ENCODE results near the gene DOP1A.

The DOP1A gene

DNA sequence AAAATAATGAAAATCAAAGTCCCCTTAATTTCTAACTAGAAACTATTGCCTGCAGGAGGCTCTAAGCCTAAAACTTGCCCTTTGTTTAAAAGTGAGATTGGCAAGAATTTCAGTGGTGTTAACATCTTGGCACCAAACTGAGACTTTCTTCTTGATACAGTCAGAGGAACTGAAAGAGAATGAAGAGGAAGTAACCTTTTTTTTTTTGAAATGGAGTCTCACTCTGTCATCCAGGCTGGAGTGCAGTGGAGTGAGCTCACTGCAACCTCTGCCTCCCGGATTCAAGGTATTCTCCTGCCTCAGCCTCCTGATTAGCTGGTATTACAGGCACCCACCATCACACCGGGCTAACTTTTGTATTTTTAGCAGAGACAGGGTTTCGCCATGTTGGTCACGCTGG lies 3.6 kb downstream of the DOP1A start:
- DNase-seq (ENCODE audit: low read depth, low spot score) = no peak
- H3K27ac ChIP-seq = peak overlapping the region; percentile 92

DNA sequence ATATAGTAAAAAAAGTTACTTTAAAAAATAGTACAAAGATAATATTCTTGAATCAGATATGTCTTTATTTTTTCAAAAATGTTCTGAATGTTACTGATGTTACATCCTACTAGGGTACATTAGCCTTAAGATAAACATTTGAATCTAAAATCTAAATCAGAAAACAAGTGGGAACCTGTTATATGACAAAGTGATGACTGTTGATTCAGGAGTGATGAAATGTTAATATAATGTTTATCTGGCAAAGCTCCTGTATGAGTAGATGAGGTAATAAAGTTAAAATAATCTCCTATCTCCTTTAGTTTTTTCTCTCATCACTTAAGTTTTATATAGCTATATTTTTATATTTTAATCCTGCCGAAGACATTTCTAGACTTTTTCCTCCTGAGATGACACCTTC lies 4.2 kb downstream of the DOP1A start:
- peak overlapping the region; percentile 92 for H3K27ac ChIP-seq
- DNase-seq (ENCODE audit: low read depth, low spot score) = no peak

DNA sequence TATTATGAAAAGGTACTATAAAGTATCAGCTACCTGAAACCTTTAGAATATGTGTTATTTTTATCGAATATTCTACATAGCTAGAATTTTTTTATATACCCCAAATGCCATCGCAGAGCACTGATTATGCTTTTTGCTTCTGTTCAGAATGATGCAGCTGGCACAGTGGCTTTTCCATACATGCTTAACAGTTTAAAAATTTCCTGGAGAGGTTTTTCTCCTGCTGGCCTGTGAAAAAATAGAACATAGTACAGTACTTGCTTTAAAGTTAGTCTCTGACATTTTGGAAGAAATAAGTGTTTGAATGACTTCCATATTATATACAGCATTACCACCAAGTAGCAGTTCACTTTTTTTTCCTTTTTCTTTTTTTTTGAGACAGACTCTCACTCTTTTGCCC lies 5.3 kb downstream of the DOP1A start:
- no peak for DNase-seq (ENCODE audit: low read depth, low spot score)
- peak overlapping the region; percentile 92 for H3K27ac ChIP-seq

DNA sequence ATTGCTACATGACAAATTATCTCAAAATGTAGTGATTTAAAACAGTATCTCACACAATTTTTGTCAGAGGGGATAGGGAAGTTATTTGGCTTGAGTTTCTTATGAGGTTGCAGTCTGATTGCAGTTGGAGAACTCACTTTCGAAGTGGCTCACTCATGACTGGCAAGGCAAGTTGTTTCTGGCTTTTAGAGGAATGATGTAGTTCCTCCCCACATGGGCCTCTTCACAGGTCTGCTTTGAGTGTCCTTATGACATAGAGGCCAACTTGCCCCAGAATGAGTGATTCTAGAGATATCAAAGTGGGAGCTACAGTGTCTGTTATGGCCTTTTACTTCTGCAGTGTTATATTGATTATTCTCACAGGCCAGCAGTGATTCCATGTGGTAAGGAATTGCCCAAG lies 6.1 kb downstream of the DOP1A start:
- DNase-seq (ENCODE audit: low read depth, low spot score) = no peak

DNA sequence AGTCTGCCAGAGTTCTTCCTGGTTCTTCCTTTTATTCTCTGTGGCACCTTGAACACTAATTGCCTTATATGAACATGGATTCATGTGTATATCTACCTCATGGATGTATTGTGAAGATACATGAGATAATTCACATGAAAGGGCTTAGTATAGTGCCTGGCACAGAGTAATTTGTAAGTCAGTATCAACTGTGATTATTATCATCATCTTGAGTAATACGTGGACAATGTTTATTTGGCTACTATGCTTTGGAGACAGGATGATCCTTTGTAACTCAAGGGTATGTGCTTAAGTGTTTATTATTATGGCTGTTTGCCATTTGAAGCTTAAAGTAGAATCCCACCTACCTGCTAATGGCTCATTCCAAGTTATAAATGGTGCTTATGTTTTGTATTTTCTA lies 16.0 kb downstream of the DOP1A start:
- no peak for DNase-seq (ENCODE audit: low read depth, low spot score)
- H3K27ac ChIP-seq = no peak overlapping the region

More for the DNA sequence above, 6.1 kb downstream of the DOP1A start:
- H3K27ac ChIP-seq = peak overlapping the region; percentile 92

DNA sequence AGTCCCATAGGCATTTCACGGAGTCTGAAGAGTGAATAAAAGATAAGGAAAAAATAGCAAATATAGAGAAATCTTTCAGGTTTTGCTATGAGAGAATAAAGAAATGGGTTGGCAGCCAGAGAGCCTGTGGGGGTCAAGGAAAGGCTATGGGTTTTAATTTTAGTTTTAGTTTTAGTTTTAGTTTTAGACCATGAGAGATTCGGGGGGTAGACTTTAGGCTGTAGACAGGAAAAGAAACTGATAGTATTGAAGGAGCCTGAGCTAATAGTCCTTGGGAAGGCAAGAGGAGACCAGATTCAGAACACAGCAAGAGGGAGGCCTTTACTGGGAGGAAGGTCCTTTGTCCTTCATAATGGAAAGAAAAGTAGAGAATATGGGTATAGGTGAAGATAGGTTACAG lies 19.3 kb downstream of the DOP1A start:
- no peak overlapping the region for H3K27ac ChIP-seq

DNA sequence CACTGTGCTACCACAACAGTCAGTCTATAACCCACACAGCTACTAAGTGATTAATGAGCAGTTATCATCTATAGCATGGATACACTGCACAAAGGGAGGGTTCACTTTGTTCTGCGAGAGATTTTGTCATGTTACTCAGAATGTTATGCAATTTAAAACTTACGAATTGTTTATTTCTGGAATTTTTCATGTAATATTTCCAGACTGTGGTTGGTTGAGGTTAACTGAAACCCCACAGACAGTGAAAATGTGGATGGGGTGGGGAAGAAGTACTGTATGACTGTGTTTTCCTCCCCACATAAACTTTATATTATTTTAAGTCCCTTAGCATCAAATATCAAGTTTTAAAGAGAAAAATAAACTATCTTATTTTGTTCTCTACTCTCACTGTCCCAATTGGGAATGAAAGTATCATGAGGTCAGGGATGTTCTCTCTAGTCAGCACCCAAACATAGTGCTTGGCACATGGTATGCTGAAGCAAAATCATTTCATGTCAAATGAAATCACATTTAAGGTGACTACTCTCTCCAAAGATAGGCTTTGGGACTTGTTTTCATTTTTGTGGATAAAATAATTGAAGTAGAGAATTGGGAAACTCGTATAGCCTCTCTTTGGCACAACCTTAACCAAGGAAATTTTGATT lies 25.4 kb downstream of the DOP1A start:
- no peak overlapping the region for H3K27ac ChIP-seq
- no peak for DNase-seq (ENCODE audit: low read depth, low spot score)

More for the DNA sequence above, 19.3 kb downstream of the DOP1A start:
- DNase-seq (ENCODE audit: low read depth, low spot score) = no peak

DNA sequence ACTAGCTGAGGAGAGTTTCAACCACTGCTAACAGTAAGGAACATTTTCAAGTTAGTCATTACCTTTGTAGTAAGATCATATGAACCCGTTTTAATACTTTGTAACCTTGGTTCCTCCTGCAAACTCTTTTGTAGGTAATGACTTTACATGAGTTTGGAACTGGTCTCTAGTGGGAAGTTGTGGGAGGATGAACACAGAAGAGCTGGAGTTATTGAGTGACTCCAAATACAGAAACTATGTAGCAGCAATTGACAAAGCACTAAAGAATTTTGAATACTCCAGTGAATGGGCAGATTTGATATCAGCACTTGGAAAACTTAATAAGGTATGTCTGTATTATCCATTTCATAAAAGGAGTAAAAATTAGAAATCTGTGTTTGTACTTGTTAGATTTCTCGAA lies 29.3 kb downstream of the DOP1A start:
- DNase-seq (ENCODE audit: low read depth, low spot score) = no peak
- no peak overlapping the region for H3K27ac ChIP-seq

DNA sequence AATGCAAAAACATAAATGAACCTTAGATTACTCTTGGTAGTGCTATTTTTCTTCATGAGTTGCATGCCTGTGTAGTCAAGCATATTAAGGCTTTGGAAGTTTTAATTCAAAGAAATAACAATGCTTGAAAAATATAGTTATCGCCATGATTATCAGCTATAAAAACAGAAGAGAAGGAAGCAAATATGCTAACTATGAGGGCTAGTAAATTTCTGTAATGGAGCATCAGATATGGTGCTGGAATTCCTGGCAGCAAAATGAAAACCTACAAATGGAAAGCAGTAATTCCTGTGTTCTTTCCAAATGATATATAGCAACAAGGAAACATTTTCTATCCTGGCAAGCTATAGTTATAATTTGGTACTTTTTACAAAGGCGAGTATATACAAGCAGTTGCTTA lies 29.7 kb downstream of the DOP1A start:
- no peak overlapping the region for H3K27ac ChIP-seq
- DNase-seq (ENCODE audit: low read depth, low spot score) = no peak

DNA sequence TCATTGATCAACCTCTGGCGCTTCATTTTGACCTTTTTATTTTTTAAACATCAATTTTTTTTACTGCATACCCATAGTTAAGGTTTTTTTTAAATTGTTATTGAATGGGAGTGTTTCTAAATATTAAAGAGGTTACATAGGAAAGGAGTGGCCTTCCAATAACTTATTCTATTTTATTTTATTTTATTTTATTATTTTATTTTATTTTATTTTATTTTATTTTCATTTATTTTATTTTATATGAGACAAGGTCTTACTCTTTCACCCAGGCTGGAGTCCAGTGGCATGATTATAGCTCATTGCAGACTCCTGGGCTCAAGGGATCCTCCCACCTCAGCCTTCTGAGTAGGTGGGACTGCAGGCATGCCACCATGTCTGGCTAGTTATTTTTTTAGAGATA lies 30.2 kb downstream of the DOP1A start:
- DNase-seq (ENCODE audit: low read depth, low spot score) = no peak
- H3K27ac ChIP-seq = no peak overlapping the region

DNA sequence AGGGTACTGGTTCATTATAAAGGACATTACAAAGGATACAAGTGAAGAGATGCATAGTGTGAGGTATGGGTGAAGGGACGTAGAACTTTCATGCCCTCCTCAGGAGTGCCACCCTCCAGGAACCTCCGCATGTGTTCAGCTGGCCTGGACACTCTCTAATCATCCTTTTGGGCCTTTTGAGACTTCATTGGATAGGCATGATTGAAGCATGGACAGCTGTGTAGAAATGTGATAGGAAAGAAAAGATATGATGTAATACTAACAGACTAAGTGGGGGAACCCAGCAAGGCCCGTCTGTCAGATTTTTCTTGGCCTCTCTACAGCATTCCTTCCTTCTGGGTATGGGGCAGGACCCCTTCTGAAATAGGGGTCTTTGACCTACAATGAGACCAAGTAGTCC lies 31.1 kb downstream of the DOP1A start:
- H3K27ac ChIP-seq = no peak overlapping the region
- no peak for DNase-seq (ENCODE audit: low read depth, low spot score)

DNA sequence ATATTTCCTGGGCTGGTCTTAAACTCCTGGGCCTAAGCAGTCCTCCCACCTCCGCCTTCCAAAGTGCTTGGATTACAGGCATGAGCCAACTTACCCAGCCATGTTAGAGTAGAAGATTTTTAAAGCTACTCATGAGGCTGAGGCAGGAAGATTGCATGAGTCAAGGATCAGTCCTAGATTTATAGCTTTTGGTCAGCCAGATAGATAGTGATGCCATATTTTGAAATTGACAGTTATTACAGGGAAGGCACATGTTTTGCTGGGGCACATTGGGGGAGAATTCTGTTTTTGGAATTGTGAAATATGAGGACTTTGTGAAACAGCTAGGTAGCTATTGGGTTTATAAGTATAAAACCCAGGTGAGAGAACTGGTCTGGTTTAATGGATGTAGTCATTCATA lies 40.9 kb downstream of the DOP1A start:
- H3K27ac ChIP-seq = no peak overlapping the region
- DNase-seq (ENCODE audit: low read depth, low spot score) = no peak

DNA sequence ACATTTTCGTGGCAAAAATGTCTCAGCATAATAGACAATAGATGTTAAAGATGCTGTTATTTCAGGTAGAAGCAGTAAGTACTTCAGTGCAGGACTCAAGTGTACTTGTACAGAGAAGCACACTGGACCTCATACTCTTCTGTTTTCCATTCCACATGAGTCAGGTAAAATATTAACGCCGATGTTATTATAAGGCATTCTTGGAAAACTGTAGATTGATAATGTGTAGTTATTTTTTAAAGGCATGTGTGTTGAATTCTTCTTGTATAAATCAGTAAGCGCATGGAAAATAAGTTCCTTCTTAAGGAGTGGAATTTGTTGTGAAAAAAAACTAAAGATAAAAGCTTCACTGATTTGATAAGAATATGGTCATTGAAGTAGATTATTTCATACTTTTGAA lies 45.8 kb downstream of the DOP1A start:
- DNase-seq (ENCODE audit: low read depth, low spot score) = no peak
- H3K27ac ChIP-seq = no peak overlapping the region

DNA sequence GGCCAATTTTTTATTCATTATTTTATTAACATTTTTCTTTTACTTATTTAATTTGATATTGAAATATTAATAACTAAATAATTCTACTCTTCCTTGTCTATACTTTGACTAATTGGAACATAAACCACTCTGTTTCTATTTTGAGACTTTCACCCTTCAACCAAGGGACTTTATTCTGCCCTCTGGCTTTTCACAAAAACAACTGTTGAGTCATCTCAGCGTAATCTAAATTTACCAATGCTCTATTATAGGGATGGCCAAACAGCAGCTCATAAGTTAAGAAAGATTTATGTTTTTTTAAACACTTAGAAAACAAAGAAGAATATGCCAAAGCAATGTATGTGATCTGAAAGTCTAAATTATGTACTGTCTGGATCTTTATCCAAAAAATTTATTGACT lies 46.7 kb downstream of the DOP1A start:
- no peak for DNase-seq (ENCODE audit: low read depth, low spot score)
- H3K27ac ChIP-seq = no peak overlapping the region

DNA sequence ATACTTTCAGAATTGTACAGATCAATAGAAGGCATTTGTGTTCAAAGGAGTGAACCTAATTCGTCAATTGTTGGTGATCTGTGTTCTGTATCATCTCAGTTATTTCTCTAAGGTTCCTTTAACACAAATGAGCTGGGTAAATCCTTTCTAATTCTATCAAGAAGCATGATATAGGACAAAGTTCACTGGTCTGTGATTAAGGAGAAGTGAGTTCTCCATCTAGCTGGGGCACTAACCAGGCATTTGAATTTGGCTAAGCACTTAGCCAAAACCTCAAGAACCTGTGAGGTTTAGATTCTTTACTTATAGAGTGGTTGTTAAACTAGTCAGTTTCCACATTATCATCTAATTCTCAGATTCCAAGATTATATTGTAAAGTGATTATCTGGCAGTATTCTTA lies 50.3 kb downstream of the DOP1A start:
- DNase-seq (ENCODE audit: low read depth, low spot score) = no peak
- no peak overlapping the region for H3K27ac ChIP-seq

DNA sequence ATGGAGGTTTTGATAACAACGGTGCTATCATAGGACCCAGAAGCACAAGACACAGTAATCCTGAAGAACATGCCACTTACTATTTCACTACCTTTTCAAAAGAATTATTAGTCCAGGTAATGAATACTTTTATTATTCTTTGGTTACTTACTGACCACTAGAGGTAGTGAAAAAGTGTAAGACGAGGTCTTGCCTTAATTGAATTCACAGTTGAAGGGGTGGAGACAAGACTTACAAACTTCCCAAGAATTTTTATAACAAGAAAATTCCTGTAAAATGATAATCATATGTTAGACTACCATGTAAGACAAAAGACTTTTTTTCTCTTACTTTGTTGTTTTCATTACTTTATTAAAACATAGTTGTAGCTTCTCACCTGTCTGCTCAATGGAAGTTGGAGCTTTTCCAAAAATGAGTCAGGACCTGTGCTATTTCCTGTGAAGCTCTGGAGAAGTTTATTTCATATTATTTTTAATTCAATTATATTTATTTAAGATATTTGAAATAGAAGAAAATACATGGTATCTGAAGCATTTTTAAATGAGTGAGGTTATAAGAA lies 52.4 kb downstream of the DOP1A start:
- no peak for DNase-seq (ENCODE audit: low read depth, low spot score)
- H3K27ac ChIP-seq = peak overlapping the region; percentile 31

DNA sequence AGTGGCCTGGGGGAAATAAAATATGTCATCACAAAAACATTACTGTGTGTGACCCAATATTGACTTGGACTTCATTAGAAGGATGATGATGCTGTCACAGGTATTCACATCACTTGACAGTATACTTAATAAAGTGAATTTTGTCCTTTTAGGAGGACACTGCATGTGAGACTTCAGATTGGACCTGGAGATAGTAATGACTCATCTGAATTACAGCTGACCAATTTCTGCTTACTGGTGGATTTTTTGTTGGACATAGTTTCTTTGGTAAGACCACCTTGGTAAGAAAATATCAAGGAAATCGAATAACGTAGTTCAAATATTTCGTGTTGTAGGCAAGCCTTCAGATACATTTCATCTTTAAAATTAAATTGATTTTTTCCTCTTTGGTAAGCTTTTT lies 57.1 kb downstream of the DOP1A start:
- no peak for DNase-seq (ENCODE audit: low read depth, low spot score)
- no peak overlapping the region for H3K27ac ChIP-seq

DNA sequence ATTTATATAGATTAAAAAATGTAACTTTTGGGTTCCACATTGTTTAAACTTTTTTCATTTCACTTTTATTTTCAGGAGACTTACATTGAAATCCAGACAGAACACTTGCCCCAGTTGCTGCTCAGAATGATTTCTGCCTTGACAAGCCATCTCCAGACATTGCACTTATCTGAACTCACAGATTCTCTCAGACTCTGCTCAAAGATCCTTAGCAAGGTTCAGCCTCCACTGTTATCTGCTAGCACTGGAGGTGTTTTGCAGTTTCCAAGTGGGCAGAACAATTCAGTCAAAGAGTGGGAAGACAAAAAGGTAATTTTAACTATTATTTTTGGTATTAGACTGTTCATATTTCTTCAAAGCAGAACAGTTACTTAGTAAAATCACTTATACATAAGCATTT lies 58.0 kb downstream of the DOP1A start:
- no peak for DNase-seq (ENCODE audit: low read depth, low spot score)
- H3K27ac ChIP-seq = no peak overlapping the region

DNA sequence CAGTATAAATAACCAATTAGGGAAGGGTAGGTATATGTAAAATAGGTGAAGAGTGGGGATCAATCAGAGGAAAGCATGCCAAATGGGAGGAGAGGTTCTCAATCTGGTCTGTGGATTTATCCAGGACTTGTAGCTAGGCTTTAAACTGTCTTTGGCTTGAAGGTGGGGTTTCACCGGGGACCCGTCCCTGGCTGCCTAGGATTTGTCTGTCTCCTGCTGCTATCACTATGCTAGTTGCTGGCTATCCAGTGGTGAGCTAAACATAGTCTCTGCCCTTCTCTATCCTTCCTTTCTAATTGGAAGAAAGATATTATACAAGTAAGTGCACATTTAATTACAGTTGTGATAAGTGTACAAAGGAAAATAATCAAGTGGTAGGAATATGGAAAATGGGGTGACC lies 58.8 kb downstream of the DOP1A start:
- H3K27ac ChIP-seq = no peak overlapping the region
- no peak for DNase-seq (ENCODE audit: low read depth, low spot score)

DNA sequence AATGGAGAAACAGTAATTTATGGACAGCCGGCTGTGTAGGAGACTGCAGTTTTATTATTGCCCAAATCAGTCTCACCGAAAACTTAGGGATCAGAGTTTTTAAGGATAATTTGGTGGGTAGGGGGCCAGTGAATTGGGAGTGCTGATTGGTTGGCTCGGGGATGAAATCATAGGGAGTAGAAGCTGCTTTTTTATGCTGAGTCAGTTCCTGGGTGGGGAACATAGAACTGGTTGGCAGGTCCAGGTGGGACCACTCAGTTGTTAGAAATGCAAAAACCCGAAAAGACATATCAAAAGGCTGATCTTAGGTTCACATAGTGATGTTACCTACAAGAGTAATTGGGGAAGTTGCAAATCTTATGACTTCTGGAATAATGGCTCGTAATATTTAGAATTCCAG lies 59.3 kb downstream of the DOP1A start:
- DNase-seq (ENCODE audit: low read depth, low spot score) = no peak
- H3K27ac ChIP-seq = no peak overlapping the region

DNA sequence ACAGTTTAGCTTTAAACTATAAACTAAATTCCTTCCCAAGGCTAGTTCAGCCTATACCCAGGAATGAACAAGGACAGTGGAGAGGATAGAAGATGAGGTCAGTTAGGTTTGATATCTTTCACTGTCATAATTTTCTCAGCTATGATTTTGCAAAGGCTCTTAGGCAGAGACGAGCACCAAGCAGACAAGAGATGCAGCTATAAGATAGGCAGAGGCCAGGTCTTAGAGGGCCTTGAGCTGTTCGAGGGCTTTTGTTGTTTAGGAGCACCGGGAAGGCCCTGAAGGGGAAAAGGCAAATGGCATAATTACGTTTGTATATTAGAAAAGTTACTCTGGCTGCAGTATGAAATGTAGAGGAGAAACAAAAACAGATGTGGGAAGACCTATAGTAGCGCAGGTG lies 59.8 kb downstream of the DOP1A start:
- no peak for DNase-seq (ENCODE audit: low read depth, low spot score)
- H3K27ac ChIP-seq = no peak overlapping the region

DNA sequence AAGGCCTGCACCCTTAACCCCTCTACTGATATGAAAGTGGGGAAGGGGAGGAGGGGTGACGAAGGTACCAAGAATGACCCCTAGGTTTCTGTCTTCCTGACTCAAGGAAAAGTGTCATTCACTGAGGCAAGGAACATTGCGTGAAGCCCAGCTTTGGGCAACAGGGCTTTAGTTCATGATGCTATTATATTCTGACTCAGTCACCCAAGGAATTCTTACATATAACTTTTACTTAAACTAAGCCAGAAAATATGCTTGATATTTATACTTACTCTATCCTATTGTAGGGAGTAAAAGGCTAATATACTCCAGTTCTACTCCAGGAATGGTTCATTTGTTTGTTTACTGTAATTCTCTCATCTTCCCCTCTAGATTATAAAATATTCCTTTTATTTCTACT lies 60.5 kb downstream of the DOP1A start:
- no peak for DNase-seq (ENCODE audit: low read depth, low spot score)
- no peak overlapping the region for H3K27ac ChIP-seq

DNA sequence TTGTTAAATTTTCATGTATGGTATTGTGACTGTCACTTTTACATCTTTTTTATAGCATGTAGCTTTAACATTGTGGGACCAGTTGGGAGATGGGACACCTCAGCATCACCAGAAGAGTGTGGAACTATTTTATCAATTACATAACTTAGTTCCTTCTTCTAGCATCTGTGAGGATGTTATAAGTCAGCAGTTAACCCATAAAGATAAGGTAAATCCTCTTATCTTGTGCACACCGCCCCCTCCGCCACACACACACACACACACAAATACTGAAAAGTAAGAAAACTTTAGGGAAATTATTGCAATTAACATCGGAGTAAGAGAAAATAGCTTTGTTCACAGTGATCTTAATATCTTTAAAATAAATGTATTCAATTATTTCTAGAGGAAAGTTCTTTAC lies 64.7 kb downstream of the DOP1A start:
- H3K27ac ChIP-seq = no peak overlapping the region
- no peak for DNase-seq (ENCODE audit: low read depth, low spot score)
